HG02798 (cell line): ENCODE measurements around the gene ATP6V1G3.
"Not testable (repeated sequence)": the region's sequence is repeated elsewhere in the genome, so short reads cannot be mapped to it uniquely, and the experiment has no call there.

Experiments used
- ATAC-seq: cut with Tn5 transposase; IDR thresholded peaks from one replicate; pipeline ENCODE4 v1.9.1; 2021; ENCODE audit warnings: mild to moderate bottlenecking; ENCODE audit not compliant: unreplicated experiment, poor library complexity

The ATP6V1G3 gene

DNA sequence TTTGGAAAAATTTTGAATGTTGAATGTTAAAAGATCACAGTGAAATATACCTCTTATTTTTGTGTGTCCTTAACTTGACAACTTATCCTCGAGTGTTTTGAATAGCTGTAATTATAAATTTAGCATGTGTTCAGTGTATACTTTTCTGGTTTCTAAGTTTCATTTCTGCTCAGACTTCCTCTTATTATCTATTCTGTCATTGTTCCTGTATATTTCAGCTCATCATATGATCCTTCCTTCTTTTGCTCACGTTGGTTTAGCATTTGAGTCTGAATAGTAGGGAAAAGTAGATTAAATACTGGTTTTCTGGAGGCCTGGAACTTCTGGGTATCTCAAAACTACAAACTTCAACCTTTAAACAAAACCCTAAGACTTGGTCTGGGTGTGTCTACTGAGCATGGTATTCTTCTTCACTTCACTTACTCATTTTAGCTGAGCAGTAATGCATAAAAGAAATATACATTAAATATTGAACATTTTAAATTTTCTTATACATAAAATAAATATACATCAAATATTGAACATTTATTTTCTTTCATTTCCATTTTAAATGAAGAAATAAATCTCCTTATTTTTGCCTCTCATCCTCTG, 3.3 kb upstream of the ATP6V1G3 start:
- ATAC-seq: peak; percentile 62

DNA sequence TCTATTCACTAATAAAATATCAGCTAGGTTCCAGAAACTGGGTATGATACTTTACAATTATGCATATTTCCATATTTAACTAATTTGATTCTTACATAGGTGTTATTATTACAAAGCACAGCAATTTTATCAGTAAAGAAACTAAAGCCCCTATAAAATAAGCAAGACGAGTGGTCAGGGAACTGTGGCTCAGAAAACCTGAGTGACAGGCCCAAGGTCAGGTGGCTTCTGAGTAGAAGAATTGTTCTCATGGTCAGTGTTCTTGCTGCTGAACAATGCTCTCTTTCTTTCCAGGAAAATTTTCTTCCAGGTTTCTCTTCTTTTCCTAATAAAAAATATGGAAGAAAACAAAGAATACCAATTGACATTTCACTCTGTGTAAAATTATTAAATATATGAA, 2.2 kb upstream of the ATP6V1G3 start:
- no peak for ATAC-seq

DNA sequence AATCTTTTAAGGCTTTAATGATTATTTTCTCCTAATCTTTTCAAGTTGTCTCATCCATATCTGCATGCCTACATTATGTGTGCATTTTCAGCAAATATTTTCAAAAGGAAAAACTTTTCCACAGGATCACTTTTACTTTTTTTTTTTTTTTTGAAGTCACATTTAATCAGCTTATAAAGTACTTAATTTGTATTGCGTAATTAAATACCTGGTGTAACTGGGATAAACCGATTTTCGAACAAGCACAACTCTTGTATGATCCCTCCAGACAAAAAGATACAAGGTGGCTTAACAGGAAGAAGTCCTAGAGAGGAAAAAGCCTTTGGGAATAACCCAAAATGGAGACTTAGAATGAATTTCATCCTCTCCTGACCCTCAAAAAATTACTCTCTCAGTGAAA, 1.3 kb upstream of the ATP6V1G3 start:
- ATAC-seq: no peak

DNA sequence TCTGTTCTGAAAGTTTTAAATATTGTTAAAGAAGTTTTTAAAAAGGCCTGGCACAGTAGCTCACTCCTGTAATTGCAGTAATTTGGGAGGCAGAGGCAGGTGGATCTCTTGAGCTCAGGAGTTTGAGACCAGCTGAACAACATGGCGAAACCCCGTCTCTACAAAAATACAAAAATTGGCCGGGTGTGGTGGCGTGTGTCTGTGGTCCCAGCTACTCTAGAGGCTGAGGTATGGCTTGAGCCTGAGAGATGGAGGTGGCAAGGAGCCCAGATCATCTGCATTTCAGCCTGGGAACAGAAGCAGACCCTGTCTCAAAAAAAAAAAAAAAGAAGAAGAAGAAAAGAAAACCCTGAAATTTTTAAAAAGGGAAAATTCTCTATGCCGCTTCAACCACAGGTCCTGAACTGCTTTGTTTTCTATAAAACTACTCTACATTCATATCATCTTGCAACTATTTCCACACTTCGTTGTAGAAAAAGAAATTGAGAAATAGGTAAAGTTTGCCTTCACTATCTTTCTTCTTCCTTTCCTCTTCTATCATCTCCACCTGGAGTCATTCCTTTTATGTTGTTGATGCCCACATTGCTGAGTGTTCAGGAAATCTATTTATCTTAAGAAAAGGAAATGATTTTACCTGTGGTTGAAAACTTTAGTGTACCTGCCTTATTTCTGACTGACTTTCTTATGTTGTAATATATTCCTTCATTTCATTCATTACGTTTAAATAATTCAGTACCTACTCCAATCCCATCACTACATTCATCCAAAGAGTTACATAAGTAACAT, 1.7 kb downstream of the ATP6V1G3 start:
- no peak for ATAC-seq

DNA sequence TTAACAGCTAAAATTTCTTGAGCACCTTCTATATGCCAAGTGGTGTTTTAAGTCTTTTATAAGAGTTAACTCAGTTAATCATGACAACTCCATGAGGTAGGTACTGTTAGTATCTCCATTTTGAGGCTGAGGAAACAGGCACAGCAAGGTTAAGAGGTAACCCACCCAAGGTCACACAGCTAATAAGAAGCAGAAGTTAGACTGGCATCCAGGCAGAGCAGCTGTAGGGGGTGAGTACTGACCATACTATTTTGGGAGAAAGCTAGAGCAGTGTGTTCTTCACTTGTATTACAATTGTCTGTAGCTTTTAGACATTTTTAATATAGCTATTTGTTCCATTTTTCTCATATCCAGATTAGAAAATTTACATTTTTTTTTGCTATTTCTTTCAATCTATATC, 4.8 kb downstream of the ATP6V1G3 start:
- ATAC-seq: no peak

DNA sequence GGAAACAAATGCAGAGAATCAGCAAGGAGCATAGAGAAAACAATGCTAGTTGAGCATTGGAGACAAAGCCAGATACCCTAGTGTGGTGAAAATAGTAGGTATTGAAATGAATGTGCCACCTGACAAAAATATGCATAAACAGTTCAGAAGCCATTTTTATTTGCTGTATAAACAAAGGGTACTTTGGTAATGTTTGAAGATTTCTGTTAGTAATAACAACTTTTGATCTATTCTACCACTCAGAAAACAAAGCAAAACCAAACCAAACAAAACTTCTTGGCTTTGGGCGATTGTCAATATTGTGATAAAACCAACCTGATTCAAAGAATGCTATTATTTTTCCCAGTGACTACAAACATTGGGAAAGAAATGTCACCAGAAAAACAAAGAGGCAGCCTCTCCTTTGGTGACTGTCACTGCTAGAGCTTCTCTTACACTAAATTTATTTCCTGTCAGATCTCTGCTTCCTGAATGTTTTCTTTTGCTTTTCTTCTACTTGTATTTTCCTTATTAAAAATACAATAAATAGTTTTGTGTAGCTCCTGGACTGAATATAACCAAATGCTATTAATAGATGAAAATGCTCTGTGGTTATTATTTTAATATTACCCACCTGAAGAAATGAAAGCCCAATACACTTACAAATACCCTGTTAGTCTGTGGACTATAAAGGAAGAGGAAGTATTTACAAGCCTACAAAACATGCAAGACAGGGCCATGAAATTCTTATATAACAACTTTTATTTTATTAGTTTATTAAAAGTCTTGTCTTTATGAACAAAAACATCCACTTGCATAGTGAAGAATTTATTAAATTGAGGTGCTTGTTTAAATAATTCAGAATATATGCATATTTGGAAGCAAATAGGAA, 5.7 kb downstream of the ATP6V1G3 start:
- ATAC-seq: no peak

DNA sequence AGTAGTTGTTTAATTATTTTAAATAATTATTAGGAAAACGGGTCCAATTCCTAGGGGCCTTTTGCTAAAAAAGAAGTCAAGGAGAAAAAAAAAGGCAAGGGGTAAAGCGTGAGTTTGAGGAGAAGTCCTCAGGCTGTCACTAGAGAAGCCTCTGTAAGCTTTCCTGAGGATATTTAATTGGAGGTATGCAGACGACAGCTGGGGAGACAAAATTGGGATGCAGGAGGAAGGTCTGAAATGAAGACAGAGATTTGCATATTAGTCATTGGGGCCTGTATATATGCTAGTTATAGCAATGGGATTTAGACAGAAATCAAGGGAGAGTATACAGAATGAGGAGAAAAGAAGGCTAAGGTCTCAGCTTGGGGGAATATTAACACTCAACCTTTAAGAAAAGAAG, 8.6 kb downstream of the ATP6V1G3 start:
- no peak for ATAC-seq

DNA sequence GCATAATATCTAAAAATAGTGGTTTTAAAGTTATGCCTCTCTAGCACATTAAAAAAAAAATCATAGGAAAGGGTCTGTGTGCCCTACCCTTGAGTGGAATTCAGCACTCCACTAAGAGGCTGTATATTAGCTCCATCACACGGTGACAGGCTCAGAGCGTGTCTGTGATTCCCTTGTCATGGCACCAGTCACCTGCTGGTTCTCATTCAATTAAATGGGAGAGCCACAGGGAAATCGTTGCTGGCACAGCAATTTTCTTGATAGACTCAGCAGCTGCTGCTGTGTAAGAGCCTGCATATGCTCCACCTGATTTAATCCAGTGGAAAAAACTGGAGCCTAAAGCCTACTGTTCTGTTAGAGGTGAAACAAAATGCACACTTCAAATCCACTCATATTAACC, 9.5 kb downstream of the ATP6V1G3 start:
- ATAC-seq: no peak

DNA sequence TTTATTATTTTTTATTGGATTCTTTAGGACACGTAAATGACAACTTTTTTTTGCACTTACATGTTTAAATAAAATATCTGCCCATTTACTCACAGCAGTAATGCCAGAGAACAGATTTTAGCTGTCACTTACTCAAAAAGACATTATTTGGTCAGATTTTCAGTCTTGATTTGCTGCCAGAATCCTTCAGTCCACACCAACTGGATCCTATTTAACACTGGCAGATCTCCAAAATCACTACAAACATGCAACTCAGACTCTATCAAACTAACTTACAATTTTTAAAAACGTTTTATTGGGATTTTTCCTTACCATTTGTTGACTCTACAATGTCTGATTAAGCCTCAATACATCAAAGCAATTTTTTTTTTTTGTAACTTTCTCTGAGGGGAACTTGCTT, 11.1 kb downstream of the ATP6V1G3 start:
- no peak for ATAC-seq

DNA sequence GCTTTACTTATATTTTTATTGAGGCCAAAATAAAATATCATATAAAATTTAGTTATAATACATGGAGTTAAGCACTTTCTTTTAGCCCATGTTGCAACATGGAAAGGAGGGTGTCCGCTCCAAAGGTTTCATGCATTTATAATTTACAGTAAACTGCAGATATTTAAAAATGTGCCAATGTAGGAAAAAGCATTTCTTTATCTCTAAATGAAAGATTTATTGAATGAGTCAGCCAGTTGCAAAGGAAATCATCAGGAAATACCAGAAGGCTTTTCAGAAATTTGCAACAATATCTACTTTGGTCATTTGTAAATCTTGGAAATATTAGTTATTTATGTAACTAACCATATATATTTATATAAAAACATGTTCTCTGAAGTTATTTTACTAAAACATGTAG, 12.1 kb downstream of the ATP6V1G3 start:
- no peak for ATAC-seq

DNA sequence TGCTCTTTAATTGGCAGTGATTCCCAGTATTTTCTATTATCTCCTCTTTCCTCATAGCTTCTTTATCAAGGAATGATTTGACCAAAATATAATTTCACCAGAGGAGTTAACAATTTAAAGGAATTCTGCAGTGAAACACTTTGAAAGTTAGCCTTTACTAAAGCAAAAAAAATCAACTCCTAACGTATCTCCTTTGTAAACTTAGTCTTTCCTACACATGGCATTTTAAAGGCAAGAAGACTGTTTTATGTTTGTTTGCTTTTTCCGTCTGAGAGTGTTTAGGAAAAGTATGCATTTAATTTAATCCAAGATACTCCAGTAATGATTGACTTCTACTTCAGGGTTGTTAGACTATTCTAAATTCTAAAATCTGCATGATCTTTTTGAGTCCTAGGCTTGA, 15.9 kb downstream of the ATP6V1G3 start:
- no peak for ATAC-seq

DNA sequence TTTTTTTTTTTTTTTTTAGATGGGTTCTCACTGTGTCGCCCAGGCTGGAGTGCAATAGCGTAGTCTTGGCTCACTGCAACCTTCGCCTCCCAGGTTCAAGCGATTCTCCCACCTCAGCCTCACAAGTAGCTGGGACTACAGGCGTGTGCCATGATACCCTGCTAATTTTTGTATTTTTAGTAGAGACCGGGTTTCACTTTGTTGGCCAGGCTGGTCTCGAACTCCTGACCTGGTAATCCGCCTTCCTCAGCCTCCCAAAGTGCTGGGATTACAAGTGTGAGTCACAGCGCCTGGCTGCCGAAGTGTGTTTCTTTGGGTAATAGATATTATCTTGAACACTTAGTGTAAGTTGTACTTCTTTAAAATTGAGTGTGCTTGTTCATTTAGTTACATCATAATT, 16.4 kb downstream of the ATP6V1G3 start:
- ATAC-seq: not testable (repeated sequence)

DNA sequence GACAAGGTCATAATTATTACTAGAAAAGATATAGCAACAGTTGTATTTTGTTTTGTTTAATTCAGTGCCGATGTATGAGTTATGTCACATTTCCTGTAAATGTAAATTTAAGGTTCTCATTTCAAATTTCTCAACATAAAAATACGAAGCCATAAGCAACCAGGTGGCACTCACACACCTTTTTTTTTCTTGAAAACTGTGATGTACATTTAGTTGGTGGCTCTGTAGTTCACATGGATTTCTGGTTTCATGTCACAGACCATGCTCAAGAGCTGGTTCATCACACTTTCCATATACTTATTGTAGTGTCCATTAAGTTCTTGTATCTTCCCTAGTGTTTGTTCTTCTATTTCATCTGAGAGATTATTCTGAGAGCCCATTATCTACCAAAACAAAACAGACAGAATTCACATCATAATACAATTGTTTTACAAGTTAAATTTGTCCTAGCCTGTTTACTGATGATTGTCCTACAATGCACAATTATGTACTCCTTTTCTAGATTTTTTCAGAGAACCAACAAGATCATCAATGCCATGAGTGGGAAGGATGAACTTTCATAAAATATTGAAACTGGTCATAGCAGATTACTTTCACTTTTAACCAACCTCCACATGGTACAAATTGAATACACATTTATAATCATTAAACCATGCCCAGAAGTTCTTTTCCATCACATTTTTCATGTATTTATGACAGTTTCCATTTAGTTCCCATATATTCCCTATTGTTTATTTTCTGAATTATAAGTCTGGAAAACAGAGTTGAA, 17.1 kb downstream of the ATP6V1G3 start:
- ATAC-seq: no peak

DNA sequence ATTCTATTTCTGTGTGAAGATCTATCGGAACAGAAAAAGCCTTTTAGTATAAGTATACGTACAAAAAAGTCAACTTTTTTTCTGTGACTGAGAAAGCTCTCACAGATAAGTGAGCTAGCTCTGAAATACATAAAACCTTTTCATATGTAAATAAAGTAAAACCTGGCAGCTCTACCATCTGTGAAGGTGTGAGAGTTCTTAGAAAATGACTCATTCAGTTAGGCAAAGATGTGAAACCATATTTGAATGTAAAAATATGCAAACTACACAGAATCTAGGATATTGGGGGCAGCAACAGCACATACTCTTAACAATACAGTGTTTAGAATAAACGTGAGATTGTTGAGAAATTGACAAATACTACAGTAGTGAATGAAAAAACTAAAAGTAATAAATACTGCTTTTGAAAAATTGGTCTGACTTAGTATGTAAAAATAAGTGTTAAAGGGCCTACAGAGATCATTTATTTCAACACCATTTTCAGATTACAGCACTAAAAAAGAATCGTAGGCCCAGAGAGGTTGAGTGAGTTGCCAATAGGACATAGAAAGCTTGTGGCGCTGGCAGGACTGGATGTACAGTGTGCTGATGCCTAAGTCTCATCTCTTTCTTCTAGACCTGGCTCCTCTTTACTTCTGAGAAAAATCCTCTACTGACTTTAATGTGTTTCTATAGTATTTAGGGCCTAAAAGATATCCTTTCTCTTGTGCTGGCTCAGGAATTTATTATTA, 19.8 kb downstream of the ATP6V1G3 start:
- peak; percentile 87 for ATAC-seq

DNA sequence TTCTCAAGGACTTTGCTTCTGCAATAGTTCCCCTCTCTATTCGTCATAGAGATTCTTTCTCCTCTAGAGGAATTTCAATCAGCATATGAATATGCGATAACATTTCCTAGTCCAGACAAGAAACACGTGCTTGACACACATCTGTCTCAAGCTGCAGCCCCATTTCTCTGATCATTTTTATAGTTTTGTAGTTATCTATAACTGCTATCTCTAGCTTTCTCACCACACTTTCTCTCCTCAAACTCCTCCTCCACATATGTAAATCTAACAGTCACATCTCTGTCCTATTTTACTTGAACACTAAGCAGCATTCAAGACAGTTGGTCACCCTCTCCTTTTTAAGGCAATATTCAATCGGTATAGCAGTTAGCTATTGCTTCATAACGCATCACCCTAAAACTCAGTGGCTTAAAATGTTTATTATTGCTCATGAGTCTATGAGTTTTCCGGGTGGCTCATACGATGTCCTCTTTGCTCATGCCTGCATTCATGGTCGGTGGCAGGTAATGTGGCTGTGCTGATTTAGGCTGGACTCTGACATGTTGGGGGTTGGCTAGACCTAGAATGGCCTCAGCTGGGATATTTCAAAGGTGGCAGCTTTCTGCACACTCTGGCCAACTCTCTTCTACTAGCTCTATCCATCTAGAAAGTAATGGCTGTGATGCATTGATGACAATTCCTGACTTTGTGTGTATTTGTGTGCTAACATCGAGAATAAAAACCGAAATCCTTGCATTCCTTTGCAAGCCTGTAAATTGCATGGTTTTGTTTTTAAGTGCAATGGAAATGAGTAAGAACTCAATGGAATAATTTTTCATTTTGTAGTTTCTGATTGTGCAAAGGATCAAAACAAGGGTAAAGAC, 20.6 kb downstream of the ATP6V1G3 start:
- ATAC-seq: peak; percentile 14

DNA sequence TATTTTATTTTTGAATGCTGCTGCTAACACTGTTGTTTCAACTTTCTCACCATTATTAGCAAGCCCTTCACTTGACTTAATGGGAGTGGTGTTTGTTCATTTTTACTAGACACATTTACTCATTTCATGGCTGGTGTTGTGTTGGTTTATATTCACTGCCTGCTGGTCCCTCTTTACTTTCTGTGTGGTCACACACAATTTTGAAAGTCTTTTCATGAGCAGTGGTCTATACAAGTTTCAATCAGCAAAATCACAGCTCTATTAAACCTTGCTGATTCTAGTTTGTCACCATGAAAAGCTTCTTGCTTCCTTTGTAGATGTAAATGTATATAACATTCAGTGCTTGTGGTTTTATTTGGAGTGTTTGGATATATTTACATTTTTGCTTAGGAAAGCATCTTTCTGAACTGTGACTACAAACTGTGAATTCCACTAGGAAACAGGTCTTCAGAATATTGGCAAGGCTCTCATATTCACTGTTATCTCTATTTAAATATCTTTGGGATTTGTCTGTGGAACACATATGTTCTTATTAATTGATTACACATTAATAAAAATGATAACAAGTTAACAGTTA, 22.8 kb downstream of the ATP6V1G3 start:
- ATAC-seq: no peak

DNA sequence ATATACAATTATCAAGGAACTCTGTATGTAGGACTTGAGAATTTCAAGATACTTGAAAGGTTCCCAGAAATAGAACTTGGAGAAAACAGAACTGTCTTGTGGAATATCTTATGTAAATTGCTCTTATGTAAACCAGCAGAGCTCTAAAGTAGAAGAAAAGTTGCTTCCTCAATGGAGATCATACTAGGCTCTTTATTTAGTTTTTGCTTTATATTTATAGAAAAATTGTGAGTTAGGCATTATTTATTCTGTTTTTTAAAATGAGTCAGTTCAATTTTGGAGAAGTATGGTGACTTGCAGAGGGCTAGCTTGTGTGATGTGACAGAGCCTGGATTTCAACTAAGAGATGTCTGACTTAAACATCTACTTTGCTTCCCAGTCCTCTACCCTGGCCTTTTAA, 40.4 kb downstream of the ATP6V1G3 start:
- no peak for ATAC-seq

DNA sequence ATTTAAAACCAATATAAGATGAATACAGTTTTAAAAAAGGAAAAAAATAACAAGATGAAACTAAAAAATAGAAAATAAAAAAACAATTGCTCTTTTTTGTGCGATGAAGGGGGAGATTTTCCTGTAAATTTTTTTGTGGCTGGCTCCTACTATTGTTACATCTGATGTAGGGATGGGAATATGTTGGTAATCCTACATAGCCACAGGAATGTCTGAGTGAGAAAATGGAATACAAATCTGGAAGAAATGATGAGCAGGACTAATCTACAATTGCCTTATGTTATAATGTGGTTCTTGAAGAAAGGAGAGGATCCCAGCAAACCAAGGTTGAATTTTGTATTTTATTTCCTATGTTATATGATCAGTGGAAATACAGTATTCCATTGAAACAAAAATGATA, 40.9 kb downstream of the ATP6V1G3 start:
- ATAC-seq: no peak

DNA sequence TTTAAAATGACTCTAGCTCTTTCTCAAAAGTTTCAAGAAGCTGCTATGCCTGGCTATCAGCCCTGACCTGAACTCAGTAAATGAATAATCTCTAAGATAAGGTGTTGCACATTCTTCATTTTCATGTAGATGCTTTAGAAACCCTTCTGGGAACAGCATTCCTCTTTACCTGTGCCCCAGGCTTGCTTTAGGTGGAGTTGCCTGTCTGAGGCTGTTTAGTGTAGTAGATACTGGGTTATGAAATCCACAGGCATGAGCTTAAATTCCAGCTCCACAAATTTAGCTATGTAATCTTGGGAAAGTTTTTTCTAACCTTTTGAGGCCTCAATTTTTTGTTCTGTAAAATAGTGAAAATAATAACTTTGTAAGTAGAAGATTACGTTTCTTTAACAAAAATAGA, 41.6 kb downstream of the ATP6V1G3 start:
- no peak for ATAC-seq
